C4-2B (cell line): ENCODE results near the gene PLA2G4E.

ENCODE experiments used
- ZFX ChIP-seq: fragments of 450-650 bp; IDR thresholded peaks from 2 replicates; pipeline ENCODE4 v1.6.1; 2017
- TF ChIP-seq, protein P1 (sequence below): fragments of 450-650 bp; conservative IDR thresholded peaks from 2 replicates; pipeline ENCODE4 v1.5.1; 2017; ENCODE audit warnings: mild to moderate bottlenecking

DNA sequence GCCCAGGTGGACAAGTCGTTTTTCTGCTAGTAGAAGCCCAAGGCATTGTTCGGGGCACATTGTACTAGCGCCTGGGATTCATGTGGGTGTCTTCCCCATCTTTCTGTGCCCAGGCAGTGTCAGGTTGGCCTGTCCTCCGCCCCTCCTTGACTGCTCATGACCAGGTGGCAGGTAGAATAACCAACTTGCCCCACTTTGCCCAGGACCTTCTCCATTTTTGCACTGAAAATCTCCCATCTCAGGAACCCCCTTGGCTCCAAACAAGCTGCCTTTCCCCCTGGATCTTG, 39.6 kb upstream of the PLA2G4E start:
- TF ChIP-seq, protein P1, sequence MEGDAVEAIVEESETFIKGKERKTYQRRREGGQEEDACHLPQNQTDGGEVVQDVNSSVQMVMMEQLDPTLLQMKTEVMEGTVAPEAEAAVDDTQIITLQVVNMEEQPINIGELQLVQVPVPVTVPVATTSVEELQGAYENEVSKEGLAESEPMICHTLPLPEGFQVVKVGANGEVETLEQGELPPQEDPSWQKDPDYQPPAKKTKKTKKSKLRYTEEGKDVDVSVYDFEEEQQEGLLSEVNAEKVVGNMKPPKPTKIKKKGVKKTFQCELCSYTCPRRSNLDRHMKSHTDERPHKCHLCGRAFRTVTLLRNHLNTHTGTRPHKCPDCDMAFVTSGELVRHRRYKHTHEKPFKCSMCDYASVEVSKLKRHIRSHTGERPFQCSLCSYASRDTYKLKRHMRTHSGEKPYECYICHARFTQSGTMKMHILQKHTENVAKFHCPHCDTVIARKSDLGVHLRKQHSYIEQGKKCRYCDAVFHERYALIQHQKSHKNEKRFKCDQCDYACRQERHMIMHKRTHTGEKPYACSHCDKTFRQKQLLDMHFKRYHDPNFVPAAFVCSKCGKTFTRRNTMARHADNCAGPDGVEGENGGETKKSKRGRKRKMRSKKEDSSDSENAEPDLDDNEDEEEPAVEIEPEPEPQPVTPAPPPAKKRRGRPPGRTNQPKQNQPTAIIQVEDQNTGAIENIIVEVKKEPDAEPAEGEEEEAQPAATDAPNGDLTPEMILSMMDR = no peak
- TF ChIP-seq ZFX = no peak
